HEK293 (cell line): ENCODE results near the gene UGT1A1.
"Not testable (repeated sequence)": the region's sequence is repeated elsewhere in the genome, so short reads cannot be mapped to it uniquely, and the experiment has no call there.

Experiments
- KLF1 ChIP-seq: fragments of 450-650 bp; formaldehyde crosslinking; IDR thresholded peaks from 2 replicates; pipeline ENCODE4 v1.5.1; 2016; ENCODE audit warnings: missing biosample characterization, missing genetic modification characterization
- YY1 ChIP-seq: fragments of 450-650 bp; formaldehyde crosslinking; IDR thresholded peaks from 2 replicates; pipeline ENCODE4 v1.5.1; 2018; ENCODE audit warnings: missing biosample characterization, missing genetic modification characterization
- ZBTB21 ChIP-seq: fragments of 450-650 bp; formaldehyde crosslinking; IDR thresholded peaks from 2 replicates; pipeline ENCODE4 v1.5.1; 2017; ENCODE audit warnings: missing biosample characterization, missing genetic modification characterization
- ZBTB8A ChIP-seq: fragments of 450-650 bp; formaldehyde crosslinking; IDR thresholded peaks from 2 replicates; pipeline ENCODE4 v1.5.1; 2016; ENCODE audit warnings: missing biosample characterization, missing genetic modification characterization
- ZNF114 ChIP-seq: fragments of 450-650 bp; formaldehyde crosslinking; IDR thresholded peaks from 2 replicates; pipeline ENCODE4 v1.5.0; 2017; ENCODE audit warnings: missing biosample characterization, missing genetic modification characterization
- ZNF138 ChIP-seq: fragments of 450-650 bp; formaldehyde crosslinking; IDR thresholded peaks from 2 replicates; pipeline ENCODE4 v1.5.1; 2016; ENCODE audit warnings: missing biosample characterization, missing genetic modification characterization, borderline replicate concordance
- ZNF184 ChIP-seq: fragments of 450-650 bp; IDR thresholded peaks from 2 replicates; pipeline ENCODE4 v1.5.1; 2018; ENCODE audit warnings: missing biosample characterization, mild to moderate bottlenecking, missing genetic modification characterization
- ZNF433 ChIP-seq: fragments of 450-650 bp; formaldehyde crosslinking; IDR thresholded peaks from 2 replicates; pipeline ENCODE4 v1.5.1; 2016; ENCODE audit warnings: missing biosample characterization, missing genetic modification characterization, low read depth
- ZNF571 ChIP-seq: fragments of 450-650 bp; formaldehyde crosslinking; IDR thresholded peaks from 2 replicates; pipeline ENCODE4 v1.5.0; 2017; ENCODE audit warnings: missing biosample characterization, missing genetic modification characterization
- ZNF677 ChIP-seq: fragments of 450-650 bp; IDR thresholded peaks from 2 replicates; pipeline ENCODE4 v1.5.0; 2018; ENCODE audit warnings: missing biosample characterization, mild to moderate bottlenecking, missing genetic modification characterization, moderate library complexity
- TF ChIP-seq, protein P1 (sequence below): fragments of 450-650 bp; formaldehyde crosslinking; IDR thresholded peaks from 2 replicates; pipeline ENCODE4 v1.5.1; 2016; ENCODE audit warnings: missing biosample characterization, missing genetic modification characterization
- TF ChIP-seq, protein P2 (sequence below): sonication (generic); formaldehyde crosslinking; IDR thresholded peaks from 2 replicates; pipeline ENCODE4 v1.8.1; 2022; ENCODE audit warnings: mild to moderate bottlenecking, moderate library complexity, missing genetic modification reagents

GRCh38 chr2:233736868-233737653, 23.0 kb upstream of the UGT1A1 start:
- TF ChIP-seq ZNF138; ZNF114 (tag by site-specific recombination); ZBTB8A (tag by site-specific recombination); ZNF184; KLF1 (tag by site-specific recombination); ZBTB21 (tag by site-specific recombination); ZNF571 (tag by site-specific recombination); ZNF677 (tag by site-specific recombination); YY1 (tag by site-specific recombination); ZNF433 (tag by site-specific recombination): not testable (repeated sequence)
- TF ChIP-seq, protein P1, sequence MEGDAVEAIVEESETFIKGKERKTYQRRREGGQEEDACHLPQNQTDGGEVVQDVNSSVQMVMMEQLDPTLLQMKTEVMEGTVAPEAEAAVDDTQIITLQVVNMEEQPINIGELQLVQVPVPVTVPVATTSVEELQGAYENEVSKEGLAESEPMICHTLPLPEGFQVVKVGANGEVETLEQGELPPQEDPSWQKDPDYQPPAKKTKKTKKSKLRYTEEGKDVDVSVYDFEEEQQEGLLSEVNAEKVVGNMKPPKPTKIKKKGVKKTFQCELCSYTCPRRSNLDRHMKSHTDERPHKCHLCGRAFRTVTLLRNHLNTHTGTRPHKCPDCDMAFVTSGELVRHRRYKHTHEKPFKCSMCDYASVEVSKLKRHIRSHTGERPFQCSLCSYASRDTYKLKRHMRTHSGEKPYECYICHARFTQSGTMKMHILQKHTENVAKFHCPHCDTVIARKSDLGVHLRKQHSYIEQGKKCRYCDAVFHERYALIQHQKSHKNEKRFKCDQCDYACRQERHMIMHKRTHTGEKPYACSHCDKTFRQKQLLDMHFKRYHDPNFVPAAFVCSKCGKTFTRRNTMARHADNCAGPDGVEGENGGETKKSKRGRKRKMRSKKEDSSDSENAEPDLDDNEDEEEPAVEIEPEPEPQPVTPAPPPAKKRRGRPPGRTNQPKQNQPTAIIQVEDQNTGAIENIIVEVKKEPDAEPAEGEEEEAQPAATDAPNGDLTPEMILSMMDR (tag by site-specific recombination), result not testable (repeated sequence)
- TF ChIP-seq, protein P2, sequence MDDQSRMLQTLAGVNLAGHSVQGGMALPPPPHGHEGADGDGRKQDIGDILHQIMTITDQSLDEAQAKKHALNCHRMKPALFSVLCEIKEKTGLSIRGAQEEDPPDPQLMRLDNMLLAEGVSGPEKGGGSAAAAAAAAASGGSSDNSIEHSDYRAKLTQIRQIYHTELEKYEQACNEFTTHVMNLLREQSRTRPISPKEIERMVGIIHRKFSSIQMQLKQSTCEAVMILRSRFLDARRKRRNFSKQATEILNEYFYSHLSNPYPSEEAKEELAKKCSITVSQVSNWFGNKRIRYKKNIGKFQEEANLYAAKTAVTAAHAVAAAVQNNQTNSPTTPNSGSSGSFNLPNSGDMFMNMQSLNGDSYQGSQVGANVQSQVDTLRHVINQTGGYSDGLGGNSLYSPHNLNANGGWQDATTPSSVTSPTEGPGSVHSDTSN (CRISPR knock-in tag), result not testable (repeated sequence)
